Body of pancreas (tissue), 4 donors: Measurements from ENCODE around the gene MYBBP1A. TPM values are rescaled to one million over a fixed set of nuclear protein-coding genes. Genes with fewer than 3 reads are reported as not detected.
A peak's percentile ranks its signal among the peaks of the same experiment; 100 is the strongest.
"Not testable (repeated sequence)": the region's sequence is repeated elsewhere in the genome, so short reads cannot be mapped to it uniquely, and the experiment has no call there.

ENCODE experiments used
- ATAC-seq: fragments of 150-250 bp; one replicate; pipeline ENCODE4 v1.9.1; 2016
- DNase-seq, 4 donors: peaks; one replicate each; pipeline ENCODE4 v3.0.0-alpha.2; 2019
- H3K27ac ChIP-seq, 4 donors: fragments of 200-600 bp; sonication (generic); 1 replicate in 3 of 4; 2 replicates in 1 of 4; pipeline versions ENCODE4 v1.5.1 to v1.6.1; 2016 to 2019; ENCODE audit warnings: mild to moderate bottlenecking in 1 of 4, mixed read lengths in 1 of 4, moderate library complexity in 1 of 4
- H3K27me3 ChIP-seq, 2 donors: fragments of 200-600 bp; sonication (generic); one replicate each; pipeline ENCODE4 v1.6.0; 2016; ENCODE audit warnings: mild to moderate bottlenecking in 1 of 2
- H3K36me3 ChIP-seq, 2 donors: fragments of 200-600 bp; sonication (generic); replicated peaks in 1 of 2; 2 replicates each; pipeline ENCODE4 v1.5.1; 2016; ENCODE audit warnings: low read depth in 2 of 2; ENCODE audit not compliant: insufficient read depth in 1 of 2
- H3K4me1 ChIP-seq: fragments of 200-600 bp; sonication (generic); one replicate; pipeline ENCODE4 v1.6.0; 2016
- H3K4me3 ChIP-seq, 2 donors: fragments of 200-600 bp; sonication (generic); 1 replicate in 1 of 2; 2 replicates in 1 of 2; pipeline ENCODE4 v1.5.1; 2016 to 2019
- H3K9me3 ChIP-seq, 3 donors: fragments of 200-600 bp; sonication (generic); 1 replicate in 2 of 3; 2 replicates in 1 of 3; pipeline ENCODE4 v1.5.1; 2016
- CTCF ChIP-seq, 7 experiments: fragments of 450-650 bp in 4 of 7; fragments of 200-600 bp in 3 of 7; sonication (generic) in 3 of 7; IDR thresholded peaks; one replicate each; pipeline ENCODE4 v1.5.1; 2016 to 2019; ENCODE audit warnings: antibody characterized with exemption in 7 of 7
- POLR2A ChIP-seq, 3 donors: fragments of 450-650 bp; IDR thresholded peaks; one replicate each; pipeline ENCODE4 v1.6.1; 2016; ENCODE audit warnings: antibody characterized with exemption in 3 of 3, mild to moderate bottlenecking in 2 of 3
- WGBS, 2 donors: methylation state at CpG; one replicate each; pipeline ENCODE4 v1.1.5; 2017; 5-methylcytosine and 5-hydroxymethylcytosine counted together
- intact Hi-C: fragments of 100-400 bp; cut with DNase I; formaldehyde crosslinking; loops from one replicate; pipeline ENCODE4 v1.15.1; 2023
- total RNA-seq, 2 donors: library from RNA; depleted of rRNA; stranded (reverse); fragments of >200 nt; gene quantifications; one replicate each; pipeline ENCODE4 v1.1.0, GENCODE V29; 2016

The MYBBP1A gene
- 100 to 1,000 TPM in 1 of 2 donors, 10 to 100 TPM in 1; 37.9 to 105 TPM for total RNA-seq

GRCh38 chr17:4554997-4555799 lies at the start of gene MYBBP1A:
TSS of gene MYBBP1A (minus strand) at chr17:4555384. CDS start at chr17:4555324, 60 bp downstream.
- WGBS, 2 donors, result 1% methylated on average over 14 to 68 of the region's 69 CpGs
- ATAC-seq (peak; percentile 95), DNase-seq (peak; percentile 98)
- peak within 1 kb of the TSS in 3 of 4 donors; percentile 42 to 88 (median 81) for H3K27ac ChIP-seq
- peak in 4 of 7 experiments; percentile 26 to 42 (median 38) for TF ChIP-seq CTCF (IDR thresholded peaks at IDR 0.05)
- peak; percentile 60 to 90 (median 86) for TF ChIP-seq POLR2A (IDR thresholded peaks at IDR 0.05)
- peaks cover 7 to 17% of the 10 kb centered on the region in 2 donors for H3K36me3 ChIP-seq
- peak within 1 kb of the TSS; percentile 34 to 77 for H3K4me3 ChIP-seq
- peaks cover 44% of the 10 kb centered on the region for H3K4me1 ChIP-seq
- intact Hi-C loops, result no loop called here
- no peaks in the 10 kb centered on the region for H3K9me3 ChIP-seq
- no peaks in the 10 kb centered on the region for H3K27me3 ChIP-seq

- DNase-seq, H3K36me3 ChIP-seq, intact Hi-C loops, H3K9me3 ChIP-seq, H3K4me3 ChIP-seq, H3K27ac ChIP-seq, H3K27me3 ChIP-seq, ATAC-seq: not testable (repeated sequence)
- 83 to 87% methylated on average over 10 to 11 of the region's 11 CpGs for WGBS, 2 donors
- H3K4me1 ChIP-seq, result peaks cover 12% of the 10 kb centered on the region
Measured at GRCh38 chr17:4604736-4605135, 49.6 kb upstream of the MYBBP1A start.

- no peaks in the 10 kb centered on the region for H3K36me3 ChIP-seq
- 78 to 87% methylated on average over 13 to 17 of the region's 18 CpGs for WGBS, 2 donors
- ATAC-seq (no peak), DNase-seq (peak in 2 of 4 donors; percentile 34 to 42)
- no peak overlapping the region for H3K27ac ChIP-seq
- intact Hi-C loops, result no loop called here
- no peaks in the 10 kb centered on the region for H3K27me3 ChIP-seq
- no peak for TF ChIP-seq POLR2A (IDR thresholded peaks at IDR 0.05)
- no peak for TF ChIP-seq CTCF (IDR thresholded peaks at IDR 0.05)
- peaks cover 12% of the 10 kb centered on the region for H3K4me1 ChIP-seq
- no peaks in the 10 kb centered on the region for H3K9me3 ChIP-seq
- no peak overlapping the region for H3K4me3 ChIP-seq
Measured at GRCh38 chr17:4604111-4604644, 49.0 kb upstream of the MYBBP1A start.

GRCh38 chr17:4602041-4602440 lies 46.9 kb upstream of the MYBBP1A start:
- H3K4me1 ChIP-seq, result peaks cover under 1% of the 10 kb centered on the region
- ATAC-seq, result no peak
- H3K9me3 ChIP-seq, result no peaks in the 10 kb centered on the region
- intact Hi-C loops, result no loop called here
- 68 to 73% methylated on average over 5 of the region's 5 CpGs for WGBS, 2 donors
- H3K27ac ChIP-seq, result no peak overlapping the region
- no peak for DNase-seq
- H3K36me3 ChIP-seq, result no peaks in the 10 kb centered on the region
- no peak overlapping the region for H3K4me3 ChIP-seq
- peaks cover 0 to 3% of the 10 kb centered on the region in 2 donors for H3K27me3 ChIP-seq
- TF ChIP-seq CTCF (IDR thresholded peaks at IDR 0.05) (no peak), POLR2A (IDR thresholded peaks at IDR 0.05) (no peak)

GRCh38 chr17:4601326-4601725 lies 46.1 kb upstream of the MYBBP1A start:
- no peaks in the 10 kb centered on the region for H3K36me3 ChIP-seq
- no peak for TF ChIP-seq CTCF (IDR thresholded peaks at IDR 0.05)
- no peaks in the 10 kb centered on the region for H3K4me1 ChIP-seq
- intact Hi-C loops, result no loop called here
- peaks cover 0 to 3% of the 10 kb centered on the region in 2 donors for H3K27me3 ChIP-seq
- DNase-seq (no peak), ATAC-seq (no peak)
- no peaks in the 10 kb centered on the region for H3K9me3 ChIP-seq
- 80 to 86% methylated on average over 4 of the region's 4 CpGs for WGBS, 2 donors
- H3K27ac ChIP-seq, result no peak overlapping the region
- H3K4me3 ChIP-seq, result no peak overlapping the region
